Smooth muscle cell (in vitro differentiated cells): ENCODE measurements around the gene SHISAL2A. TPM values are rescaled to one million over a fixed set of nuclear protein-coding genes. Genes with fewer than 3 reads are reported as not detected.
A peak's percentile ranks its signal among the peaks of the same experiment; 100 is the strongest.

Source experiments
- DNase-seq: peaks from one replicate; lab custom pipeline; 2025; ENCODE audit not compliant: unreplicated experiment; lab: John Stamatoyannopoulos, UW
- H2AFZ ChIP-seq: fragments of 200-600 bp; sonication (generic); 2 replicates; pipeline ENCODE4 v1.6.0; 2016; ENCODE audit warnings: antibody characterized with exemption, low read depth, mild to moderate bottlenecking
- H3F3A ChIP-seq: fragments of 200-600 bp; sonication (generic); 2 replicates; pipeline ENCODE4 v1.6.0; 2017; ENCODE audit warnings: antibody characterized with exemption, low read depth
- H3K27ac ChIP-seq: fragments of 200-600 bp; sonication (generic); 2 replicates; pipeline ENCODE4 v1.5.1; 2016; ENCODE audit warnings: low read depth, mild to moderate bottlenecking
- H3K27me3 ChIP-seq: fragments of 200-600 bp; sonication (generic); 2 replicates; pipeline ENCODE4 v1.6.1; 2016; ENCODE audit warnings: low read depth, mild to moderate bottlenecking
- H3K36me3 ChIP-seq: fragments of 200-600 bp; sonication (generic); 2 replicates; pipeline ENCODE4 v1.5.1; 2016; ENCODE audit warnings: low read depth
- H3K4me1 ChIP-seq: fragments of 200-600 bp; sonication (generic); 2 replicates; pipeline ENCODE4 v1.5.1; 2016; ENCODE audit warnings: low read depth
- H3K4me2 ChIP-seq: fragments of 200-600 bp; sonication (generic); 2 replicates; pipeline ENCODE4 v1.6.0; 2016; ENCODE audit warnings: mild to moderate bottlenecking
- H3K4me3 ChIP-seq: fragments of 200-600 bp; sonication (generic); 2 replicates; pipeline ENCODE4 v1.5.1; 2016; ENCODE audit warnings: mild to moderate bottlenecking
- H3K79me2 ChIP-seq: fragments of 200-600 bp; sonication (generic); 2 replicates; pipeline ENCODE4 v1.6.0; 2016; ENCODE audit warnings: low read depth, mild to moderate bottlenecking
- H3K9ac ChIP-seq: fragments of 200-600 bp; sonication (generic); 2 replicates; pipeline ENCODE4 v1.6.0; 2016; ENCODE audit warnings: low read depth
- H3K9me3 ChIP-seq: fragments of 200-600 bp; sonication (generic); replicated peaks from 2 replicates; pipeline ENCODE4 v1.5.1; 2016; ENCODE audit warnings: low read depth
- H4K20me1 ChIP-seq: fragments of 200-600 bp; sonication (generic); 2 replicates; pipeline ENCODE4 v1.6.0; 2016; ENCODE audit warnings: low read depth
- WGBS: methylation state at CpG from one replicate; pipeline ENCODE4 v1.1.7; 2016; ENCODE audit warnings: low lambda C conversion rate; 5-methylcytosine and 5-hydroxymethylcytosine counted together
- polyA plus RNA-seq: library from polyadenylated mRNA; unstranded; fragments of >200 nt; fragmentation: Nextera tagmentation; extraction: Ambion mirVana; gene quantifications from 2 replicates; pipeline ENCODE4 v1.2.1, GENCODE V29; 2016
- total RNA-seq: library from RNA; depleted of rRNA; stranded (reverse); fragments of >200 nt; gene quantifications from 2 replicates; pipeline ENCODE4 v1.2.3, GENCODE V29; 2014
- TF ChIP-seq, protein P1 (sequence below): fragments of 200-600 bp; sonication (generic); IDR thresholded peaks from 2 replicates; pipeline ENCODE4 v1.5.1; 2017; ENCODE audit warnings: borderline replicate concordance, mild to moderate bottlenecking, antibody characterized with exemption; ENCODE audit not compliant: insufficient read depth, poor library complexity, severe bottlenecking

The SHISAL2A gene
- total and polyA plus RNA-seq, 2 experiments from 2014 or later, result 0.66 to 2.3 TPM

DNA sequence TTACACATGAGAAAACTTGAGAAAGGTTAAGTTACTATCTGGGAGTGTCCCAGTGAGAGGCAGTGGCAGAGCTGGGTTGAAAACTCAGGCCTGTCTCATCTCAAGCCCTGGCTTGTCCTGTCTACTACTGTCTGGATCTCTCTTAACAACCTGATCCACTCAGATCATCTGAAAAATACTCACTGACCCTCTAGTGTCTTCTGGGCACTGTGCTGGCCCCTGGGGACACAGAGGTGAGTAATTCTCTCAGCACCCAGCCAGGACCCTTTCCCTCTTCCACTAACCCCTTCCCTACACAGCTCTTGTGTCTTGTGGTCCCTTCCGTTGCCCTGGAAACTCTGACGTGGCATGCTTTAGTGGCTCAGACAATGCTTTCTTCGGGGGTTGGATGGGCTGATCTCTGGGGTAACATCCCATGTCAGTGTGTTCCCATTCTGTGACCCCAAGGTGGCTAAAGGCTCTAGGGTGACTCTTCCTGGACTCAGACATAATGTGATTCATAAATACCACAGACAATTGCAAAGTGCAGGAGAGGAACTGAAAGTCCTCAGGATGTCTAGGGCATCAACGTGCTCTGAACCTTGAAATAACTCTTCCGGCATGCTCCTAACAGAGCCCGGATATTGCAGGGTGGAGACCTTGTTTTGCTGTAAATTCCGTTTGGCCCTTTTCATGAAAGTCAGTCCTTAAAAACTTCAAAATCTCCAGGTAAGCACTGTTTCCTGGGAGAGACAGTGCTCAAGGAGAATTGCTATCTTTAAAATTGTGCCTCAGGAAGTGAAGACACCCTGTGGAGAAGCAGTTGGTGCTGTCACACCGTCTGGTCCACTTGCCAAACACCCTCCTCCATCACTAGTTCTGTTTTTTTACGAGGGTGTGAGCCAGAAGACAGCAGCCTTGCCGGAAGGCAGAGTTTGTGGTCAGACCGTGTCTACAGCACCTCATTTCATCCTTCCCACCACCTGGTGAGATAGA lies 4.0 kb downstream of the SHISAL2A start:
- Histone ChIP-seq H3K4me1 (no peaks in the 10 kb centered on the region), H3K79me2 (no peaks in the 10 kb centered on the region), H3K9me3 (no peaks in the 10 kb centered on the region), H3F3A (no peaks in the 10 kb centered on the region), H3K4me2 (no peak overlapping the region), H3K36me3 (no peaks in the 10 kb centered on the region), H3K27me3 (peaks cover 20% of the 10 kb centered on the region), H2AFZ (no peak overlapping the region), H3K9ac (peak overlapping the region; percentile 5), H3K27ac (peak overlapping the region; percentile 61), H3K4me3 (no peak overlapping the region), H4K20me1 (no peaks in the 10 kb centered on the region)
- TF ChIP-seq, protein P1, sequence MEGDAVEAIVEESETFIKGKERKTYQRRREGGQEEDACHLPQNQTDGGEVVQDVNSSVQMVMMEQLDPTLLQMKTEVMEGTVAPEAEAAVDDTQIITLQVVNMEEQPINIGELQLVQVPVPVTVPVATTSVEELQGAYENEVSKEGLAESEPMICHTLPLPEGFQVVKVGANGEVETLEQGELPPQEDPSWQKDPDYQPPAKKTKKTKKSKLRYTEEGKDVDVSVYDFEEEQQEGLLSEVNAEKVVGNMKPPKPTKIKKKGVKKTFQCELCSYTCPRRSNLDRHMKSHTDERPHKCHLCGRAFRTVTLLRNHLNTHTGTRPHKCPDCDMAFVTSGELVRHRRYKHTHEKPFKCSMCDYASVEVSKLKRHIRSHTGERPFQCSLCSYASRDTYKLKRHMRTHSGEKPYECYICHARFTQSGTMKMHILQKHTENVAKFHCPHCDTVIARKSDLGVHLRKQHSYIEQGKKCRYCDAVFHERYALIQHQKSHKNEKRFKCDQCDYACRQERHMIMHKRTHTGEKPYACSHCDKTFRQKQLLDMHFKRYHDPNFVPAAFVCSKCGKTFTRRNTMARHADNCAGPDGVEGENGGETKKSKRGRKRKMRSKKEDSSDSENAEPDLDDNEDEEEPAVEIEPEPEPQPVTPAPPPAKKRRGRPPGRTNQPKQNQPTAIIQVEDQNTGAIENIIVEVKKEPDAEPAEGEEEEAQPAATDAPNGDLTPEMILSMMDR, result no peak
- DNase-seq, result no peak
- WGBS, result 54% methylated on average over 11 of the region's 11 CpGs

DNA sequence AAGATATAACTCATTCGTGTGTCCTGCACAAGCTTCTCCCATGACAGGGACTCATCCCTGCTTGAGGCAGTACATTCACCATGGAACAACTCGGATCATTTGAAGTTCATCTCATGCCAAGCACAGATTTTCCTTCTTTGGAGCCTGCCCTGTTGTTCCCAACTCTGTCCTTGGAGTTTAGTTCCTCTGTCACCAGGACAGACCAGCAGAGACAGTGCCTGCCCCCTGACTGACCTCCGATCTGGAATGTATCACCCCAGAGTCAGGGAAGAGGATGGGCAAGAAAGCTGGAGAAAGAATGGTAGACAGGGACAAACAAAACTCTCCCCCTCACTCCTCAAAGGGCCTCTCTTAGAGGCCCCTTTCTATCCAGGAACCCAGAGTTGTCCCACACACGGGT lies 5.0 kb downstream of the SHISAL2A start:
- H2AFZ ChIP-seq, result no peak overlapping the region
- no peak overlapping the region for H3K9ac ChIP-seq
- H3K4me2 ChIP-seq, result no peak overlapping the region
- no peaks in the 10 kb centered on the region for H4K20me1 ChIP-seq
- no peaks in the 10 kb centered on the region for H3K9me3 ChIP-seq
- no peaks in the 10 kb centered on the region for H3K79me2 ChIP-seq
- no peak for DNase-seq
- H3F3A ChIP-seq, result no peaks in the 10 kb centered on the region
- H3K27me3 ChIP-seq, result peaks cover 11% of the 10 kb centered on the region
- TF ChIP-seq, protein P1, result no peak
- H3K36me3 ChIP-seq, result no peaks in the 10 kb centered on the region
- peak overlapping the region; percentile 61 for H3K27ac ChIP-seq
- no peak overlapping the region for H3K4me3 ChIP-seq
- no peaks in the 10 kb centered on the region for H3K4me1 ChIP-seq
- 73% methylated on average over 4 of the region's 4 CpGs for WGBS

GRCh38 chr1:52640697-52641096 lies 7.7 kb downstream of the SHISAL2A start:
- no peaks in the 10 kb centered on the region for H3K36me3 ChIP-seq
- 90% methylated on average over 6 of the region's 6 CpGs for whole genome bisulfite sequencing

More at GRCh38 chr1:52640697-52641096, 7.7 kb downstream of the SHISAL2A start:
- Histone ChIP-seq H3K27ac (no peak overlapping the region), H3K79me2 (no peaks in the 10 kb centered on the region), H3K4me1 (no peaks in the 10 kb centered on the region), H3K9ac (no peak overlapping the region), H3F3A (no peaks in the 10 kb centered on the region), H3K27me3 (no peaks in the 10 kb centered on the region), H4K20me1 (no peaks in the 10 kb centered on the region), H2AFZ (no peak overlapping the region), H3K4me2 (no peak overlapping the region), H3K4me3 (no peak overlapping the region), H3K9me3 (no peaks in the 10 kb centered on the region)
- DNase-seq, result no peak
- TF ChIP-seq, protein P1, result no peak
